ENCODE data around the gene NTSR2. TPM values are rescaled to one million over a fixed set of nuclear protein-coding genes. Genes with fewer than 3 reads are reported as not detected.

The NTSR2 gene
- total and polyA plus RNA-seq, 2 donors from 2014 or later = not detected

DNA sequence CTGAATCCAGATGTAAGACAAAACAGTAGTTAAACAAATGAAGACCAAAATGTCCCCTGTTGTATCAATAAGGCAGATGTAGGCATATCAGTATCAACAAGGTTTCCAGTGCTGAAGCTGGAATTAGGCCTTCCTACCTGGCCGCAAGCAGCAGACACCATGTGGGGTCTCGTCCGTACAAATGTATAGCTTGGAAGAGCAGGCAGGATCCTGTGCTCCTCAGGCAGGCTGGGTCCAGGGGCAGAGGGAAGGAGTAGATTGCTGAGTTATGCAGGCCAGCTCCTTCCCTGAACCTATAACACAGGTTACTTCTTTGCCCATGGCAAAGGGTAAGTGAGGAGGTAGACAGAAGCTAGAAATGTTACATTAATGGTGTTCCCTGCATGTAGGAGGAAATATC is 23.5 kb downstream of the NTSR2 start:
- intact Hi-C loops (cut with DNase I) = no loop called here
- no peak for TF ChIP-seq CTCF (IDR thresholded peaks at IDR 0.05; ENCODE audit: borderline replicate concordance, extremely low read depth, insufficient read depth)

GRCh38 chr2:11644293-11644692 is 25.7 kb downstream of the NTSR2 start:
- no peak for FAIRE-seq

More for the DNA sequence above, 23.5 kb downstream of the NTSR2 start:
- H3K36me3 ChIP-seq (ENCODE audit: control insufficient read depth in 2 of 3, insufficient read depth in 3 of 3, low read length in 3 of 3) = no peaks in the 10 kb centered on the region
- H3K4me3 ChIP-seq (ENCODE audit: low read length in 3 of 3) = no peak overlapping the region
- H3K9me3 ChIP-seq (ENCODE audit: control insufficient read depth in 2 of 3, insufficient read depth in 1 of 3, low read length in 3 of 3) = no peaks in the 10 kb centered on the region
- DNase-seq (no peak), FAIRE-seq (no peak)
- H3K4me1 ChIP-seq (ENCODE audit: control insufficient read depth in 2 of 3, insufficient read depth in 2 of 3, low read depth in 1 of 3, low read length in 3 of 3) = no peaks in the 10 kb centered on the region
- H3K27me3 ChIP-seq (ENCODE audit: control insufficient read depth, insufficient read depth, low read length) = no peaks in the 10 kb centered on the region
- H3K9ac ChIP-seq (ENCODE audit: low read length in 3 of 3) = no peak overlapping the region
- H3K27ac ChIP-seq (ENCODE audit: low read depth in 2 of 2, low read length in 2 of 2) = no peak overlapping the region

DNA sequence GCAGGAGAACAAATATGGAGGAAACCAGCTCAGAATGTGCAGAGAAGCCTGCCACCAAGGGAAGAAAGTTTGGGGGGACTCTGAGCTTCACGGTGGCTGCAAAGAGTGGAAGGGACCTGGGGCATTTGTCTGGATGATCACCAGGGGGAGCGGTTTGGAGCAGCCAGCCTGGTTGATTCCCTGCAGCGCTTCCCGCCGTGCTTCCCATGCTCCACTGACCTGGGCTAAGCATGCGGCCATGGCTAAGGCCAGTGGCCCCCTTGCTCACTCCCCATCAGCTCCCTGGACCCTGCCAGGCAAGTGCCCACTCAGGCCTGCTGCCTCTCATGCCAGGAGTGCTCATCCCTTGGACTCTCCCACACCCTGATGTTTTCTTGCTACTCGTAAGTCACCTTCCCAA is 27.0 kb downstream of the NTSR2 start:
- DNase-seq (no peak), FAIRE-seq (no peak)
- Histone ChIP-seq H3K36me3 (ENCODE audit: control insufficient read depth in 2 of 3, insufficient read depth in 3 of 3, low read length in 3 of 3) (no peaks in the 10 kb centered on the region), H3K9ac (ENCODE audit: low read length in 3 of 3) (no peak overlapping the region), H3K27ac (ENCODE audit: low read depth in 2 of 2, low read length in 2 of 2) (no peak overlapping the region), H3K27me3 (ENCODE audit: control insufficient read depth, insufficient read depth, low read length) (no peaks in the 10 kb centered on the region), H3K9me3 (ENCODE audit: control insufficient read depth in 2 of 3, insufficient read depth in 1 of 3, low read length in 3 of 3) (no peaks in the 10 kb centered on the region), H3K4me1 (ENCODE audit: control insufficient read depth in 2 of 3, insufficient read depth in 2 of 3, low read depth in 1 of 3, low read length in 3 of 3) (no peaks in the 10 kb centered on the region), H3K4me3 (ENCODE audit: low read length in 3 of 3) (no peak overlapping the region)
- TF ChIP-seq CTCF (IDR thresholded peaks at IDR 0.05; ENCODE audit: borderline replicate concordance, extremely low read depth, insufficient read depth) = no peak
- intact Hi-C loops (cut with DNase I) = no loop called here

More at GRCh38 chr2:11644293-11644692, 25.7 kb downstream of the NTSR2 start:
- intact Hi-C loops (cut with DNase I) = no loop called here
- DNase-seq = no peak
- Histone ChIP-seq H3K36me3 (ENCODE audit: control insufficient read depth in 2 of 3, insufficient read depth in 3 of 3, low read length in 3 of 3) (no peaks in the 10 kb centered on the region), H3K9ac (ENCODE audit: low read length in 3 of 3) (no peak overlapping the region), H3K4me1 (ENCODE audit: control insufficient read depth in 2 of 3, insufficient read depth in 2 of 3, low read depth in 1 of 3, low read length in 3 of 3) (no peaks in the 10 kb centered on the region), H3K27ac (ENCODE audit: low read depth in 2 of 2, low read length in 2 of 2) (no peak overlapping the region), H3K27me3 (ENCODE audit: control insufficient read depth, insufficient read depth, low read length) (no peaks in the 10 kb centered on the region), H3K9me3 (ENCODE audit: control insufficient read depth in 2 of 3, insufficient read depth in 1 of 3, low read length in 3 of 3) (no peaks in the 10 kb centered on the region), H3K4me3 (ENCODE audit: low read length in 3 of 3) (no peak overlapping the region)
- no peak for TF ChIP-seq CTCF (IDR thresholded peaks at IDR 0.05; ENCODE audit: borderline replicate concordance, extremely low read depth, insufficient read depth)

GRCh38 chr2:11640132-11640531 is 29.9 kb downstream of the NTSR2 start:
- no peaks in the 10 kb centered on the region for H3K4me1 ChIP-seq (ENCODE audit: control insufficient read depth in 2 of 3, insufficient read depth in 2 of 3, low read depth in 1 of 3, low read length in 3 of 3)
- H3K4me3 ChIP-seq (ENCODE audit: low read length in 3 of 3) = no peak overlapping the region
- no peaks in the 10 kb centered on the region for H3K27me3 ChIP-seq (ENCODE audit: control insufficient read depth, insufficient read depth, low read length)
- H3K27ac ChIP-seq (ENCODE audit: low read depth in 2 of 2, low read length in 2 of 2) = no peak overlapping the region
- H3K9me3 ChIP-seq (ENCODE audit: control insufficient read depth in 2 of 3, insufficient read depth in 1 of 3, low read length in 3 of 3) = no peaks in the 10 kb centered on the region
- intact Hi-C loops (cut with DNase I) = no loop called here
- FAIRE-seq = no peak
- no peak overlapping the region for H3K9ac ChIP-seq (ENCODE audit: low read length in 3 of 3)
- TF ChIP-seq CTCF (IDR thresholded peaks at IDR 0.05; ENCODE audit: borderline replicate concordance, extremely low read depth, insufficient read depth) = no peak
- no peak for DNase-seq
- no peaks in the 10 kb centered on the region for H3K36me3 ChIP-seq (ENCODE audit: control insufficient read depth in 2 of 3, insufficient read depth in 3 of 3, low read length in 3 of 3)

All from kidney (tissue), 14 donors.